ENCODE results near the gene SMIM35.

- TF ChIP-seq MAX (IDR thresholded peaks at IDR 0.05; ENCODE audit: low read depth) (no peak), FOXJ3 (CRISPR knock-in tag; IDR thresholded peaks at IDR 0.05) (no peak), GABPA (IDR thresholded peaks at IDR 0.05; ENCODE audit: low read depth) (no peak), EP300 (IDR thresholded peaks at IDR 0.05; ENCODE audit: borderline replicate concordance in 1 of 2, low read depth in 1 of 2, low read length in 1 of 2) (no peak), EZH2phosphoT487 (IDR thresholded peaks at IDR 0.05; ENCODE audit: borderline replicate concordance, low read depth) (no peak), USF2 (IDR thresholded peaks at IDR 0.05; ENCODE audit: borderline replicate concordance, low read depth, low read length) (no peak), TEAD4 (IDR thresholded peaks at IDR 0.05; ENCODE audit: borderline replicate concordance, insufficient read depth) (no peak), SIN3A (IDR thresholded peaks at IDR 0.05; ENCODE audit: borderline replicate concordance, low read depth, low read length) (no peak), CTCF (IDR thresholded peaks at IDR 0.05) (no peak), TAF1 (IDR thresholded peaks at IDR 0.05; ENCODE audit: borderline replicate concordance, low read depth, low read length) (no peak), NRF1 (IDR thresholded peaks at IDR 0.05; ENCODE audit: low read depth, low read length) (no peak), ELF1 (IDR thresholded peaks at IDR 0.05) (no peak)
Measured at GRCh38 chr11:118049771-118050170, 37.0 kb downstream of the SMIM35 start.

Data from SK-N-SH (cell line).